CD4-positive, CD25-positive, alpha-beta regulatory T cell (primary cell): ENCODE measurements around the gene FAR2. TPM values are rescaled to one million over a fixed set of nuclear protein-coding genes. Genes with fewer than 3 reads are reported as not detected.

Experiments used
- ATAC-seq, 2 donors: fragments of 150-1000 bp; cut with Tn5 transposase; one replicate each; pipeline ENCODE4 v1.10.0; 2021; ENCODE audit warnings: low read depth in 2 of 2, moderate number of reproducible peaks in 2 of 2, moderate library complexity in 1 of 2
- DNase-seq, 3 donors: peaks; one replicate each; pipeline versions ENCODE4 v3.0.0 to v3.0.0-alpha.2; 2012 to 2022; ENCODE audit warnings: mixed read lengths in 1 of 3
- H3K27ac ChIP-seq: one replicate; pipeline ENCODE4 v1.7.0; 2013; ENCODE audit warnings: mild to moderate bottlenecking, low read length; ENCODE audit not compliant: insufficient read depth, poor library complexity, severe bottlenecking
- H3K27me3 ChIP-seq: one replicate; pipeline ENCODE4 v1.7.0; 2013; ENCODE audit warnings: low read length; ENCODE audit not compliant: control insufficient read depth, insufficient read depth
- H3K36me3 ChIP-seq: one replicate; pipeline ENCODE4 v1.7.0; 2013; ENCODE audit warnings: mild to moderate bottlenecking, low read length, moderate library complexity; ENCODE audit not compliant: control insufficient read depth, insufficient read depth
- H3K4me1 ChIP-seq: 2 replicates; pipeline ENCODE4 v1.7.0; 2013; ENCODE audit warnings: mild to moderate bottlenecking, low read length; ENCODE audit not compliant: insufficient read depth, control insufficient read depth, poor library complexity, severe bottlenecking
- H3K4me3 ChIP-seq: one replicate; pipeline ENCODE4 v1.7.0; 2013; ENCODE audit warnings: low read depth, mild to moderate bottlenecking, low read length, moderate library complexity
- H3K9me3 ChIP-seq, 2 experiments: 1 replicate in 1 of 2; 2 replicates in 1 of 2; pipeline ENCODE4 v1.7.0; 2013; ENCODE audit warnings: low read length in 2 of 2, mild to moderate bottlenecking in 1 of 2, moderate library complexity in 1 of 2; ENCODE audit not compliant: control insufficient read depth in 2 of 2
- H3K27ac Mint-ChIP-seq, 3 donors: one replicate each; pipeline ENCODE4 v1.8.0; 2020 to 2022; ENCODE audit warnings: mild to moderate bottlenecking in 3 of 3, mixed read lengths in 3 of 3, moderate library complexity in 2 of 3
- H3K27me3 Mint-ChIP-seq: one replicate; pipeline ENCODE4 v1.8.0; 2022; ENCODE audit warnings: mild to moderate bottlenecking, mixed read lengths
- H3K36me3 Mint-ChIP-seq: one replicate; pipeline ENCODE4 v1.8.0; 2020; ENCODE audit warnings: mixed read lengths
- H3K4me1 Mint-ChIP-seq, 4 donors: one replicate each; pipeline ENCODE4 v1.8.0; 2020 to 2022; ENCODE audit warnings: mixed read lengths in 4 of 4, mild to moderate bottlenecking in 1 of 4
- H3K4me3 Mint-ChIP-seq, 4 donors: one replicate each; pipeline ENCODE4 v1.8.0; 2020 to 2022; ENCODE audit warnings: mild to moderate bottlenecking in 4 of 4, mixed read lengths in 4 of 4, moderate library complexity in 3 of 4
- H3K9me3 Mint-ChIP-seq, 7 donors: one replicate each; pipeline ENCODE4 v1.8.0; 2020 to 2022; ENCODE audit warnings: mixed read lengths in 7 of 7, mild to moderate bottlenecking in 3 of 7, moderate library complexity in 2 of 7
- polyA plus RNA-seq, 4 donors: library from polyadenylated mRNA; unstranded; fragments of 300-500 nt; fragmentation: Illumina TruSeq; gene quantifications; one replicate each; pipeline ENCODE4 v1.2.3, GENCODE V29; 2021
- total RNA-seq: library from RNA; stranded (reverse); gene quantifications from one replicate; pipeline ENCODE4 v1.2.3, GENCODE V29; 2022

The FAR2 gene
- total and polyA plus RNA-seq, 5 donors from 2014 or later: 7.4 to 14.6 (median 12.6) TPM

DNA sequence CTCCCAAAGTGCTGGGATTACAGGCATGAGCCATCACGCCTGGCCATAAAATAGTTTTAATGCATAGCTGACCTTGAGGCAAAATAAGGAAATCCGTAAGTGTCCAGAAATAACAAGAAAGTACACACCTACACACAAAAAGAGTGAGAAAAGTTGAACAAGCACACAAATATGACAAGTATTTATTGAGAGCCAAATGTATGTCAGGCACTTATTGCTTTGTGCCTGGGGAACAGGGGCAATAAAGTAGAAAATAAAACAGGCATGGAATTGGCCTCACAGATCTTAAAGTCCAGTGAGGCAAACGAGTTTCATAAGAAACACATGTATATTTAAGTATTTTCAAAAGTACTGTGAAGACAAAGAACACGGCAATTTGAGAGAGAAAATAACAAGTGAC is 128.2 kb downstream of the FAR2 start:
- H3K4me1 Mint-ChIP-seq: no peaks in the 10 kb centered on the region
- no peak overlapping the region for H3K4me3 Mint-ChIP-seq
- Histone ChIP-seq H3K9me3 (no peaks in the 10 kb centered on the region), H3K36me3 (no peaks in the 10 kb centered on the region), H3K4me3 (no peak overlapping the region), H3K27ac (no peak overlapping the region), H3K27me3 (no peaks in the 10 kb centered on the region), H3K4me1 (no peaks in the 10 kb centered on the region)
- ATAC-seq: no peak
- peaks cover 0 to 2% (median 0%) of the 10 kb centered on the region in 7 donors for H3K9me3 Mint-ChIP-seq
- H3K36me3 Mint-ChIP-seq: no peaks in the 10 kb centered on the region
- no peak for DNase-seq
- H3K27me3 Mint-ChIP-seq: no peaks in the 10 kb centered on the region
- H3K27ac Mint-ChIP-seq: no peak overlapping the region

DNA sequence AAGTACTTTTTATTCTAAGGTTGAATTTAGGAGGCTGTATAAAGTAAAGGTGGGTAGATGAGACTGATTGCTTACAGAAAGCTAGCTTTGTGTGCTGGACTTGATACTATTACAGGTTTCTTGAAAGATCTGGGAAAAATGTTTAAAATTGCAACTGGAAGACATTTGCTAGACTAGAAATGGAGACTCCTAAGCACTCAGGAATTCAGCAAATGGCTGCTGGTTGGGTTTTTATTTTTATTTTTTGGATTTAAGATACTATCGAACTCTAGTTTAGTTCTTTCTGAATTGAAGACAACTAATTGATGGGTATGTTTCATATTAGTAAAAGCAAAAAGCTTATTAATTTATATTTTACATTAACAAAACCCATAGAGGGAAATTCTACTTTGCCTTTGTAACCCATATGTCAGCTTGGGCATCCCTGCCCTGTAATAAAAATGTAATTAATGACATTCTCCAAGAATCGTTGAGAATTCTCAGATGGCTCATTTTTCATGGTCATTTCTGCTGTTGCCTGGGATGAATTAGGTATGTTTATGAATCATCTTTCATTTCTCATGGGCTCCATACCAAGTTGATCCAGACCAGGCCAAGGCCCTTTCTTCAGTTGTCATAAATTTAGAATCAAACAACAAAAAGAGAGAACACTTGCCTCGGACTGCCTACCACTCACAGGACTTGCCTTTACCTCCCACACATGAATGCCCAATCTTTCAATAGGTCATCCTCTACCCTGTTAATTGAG is 129.8 kb downstream of the FAR2 start:
- H3K4me1 ChIP-seq: no peaks in the 10 kb centered on the region
- peaks cover 0 to 2% (median 0%) of the 10 kb centered on the region in 7 donors for H3K9me3 Mint-ChIP-seq
- H3K27ac Mint-ChIP-seq: no peak overlapping the region
- DNase-seq (no peak), ATAC-seq (no peak)
- H3K27me3 Mint-ChIP-seq: no peaks in the 10 kb centered on the region
- no peaks in the 10 kb centered on the region for H3K27me3 ChIP-seq
- no peaks in the 10 kb centered on the region for H3K9me3 ChIP-seq
- H3K4me3 ChIP-seq: no peak overlapping the region
- no peak overlapping the region for H3K27ac ChIP-seq
- H3K36me3 ChIP-seq: no peaks in the 10 kb centered on the region
- peaks cover under 1% of the 10 kb centered on the region for H3K36me3 Mint-ChIP-seq
- H3K4me1 Mint-ChIP-seq: peaks cover 0 to 4% (median 0%) of the 10 kb centered on the region in 4 donors
- no peak overlapping the region for H3K4me3 Mint-ChIP-seq

DNA sequence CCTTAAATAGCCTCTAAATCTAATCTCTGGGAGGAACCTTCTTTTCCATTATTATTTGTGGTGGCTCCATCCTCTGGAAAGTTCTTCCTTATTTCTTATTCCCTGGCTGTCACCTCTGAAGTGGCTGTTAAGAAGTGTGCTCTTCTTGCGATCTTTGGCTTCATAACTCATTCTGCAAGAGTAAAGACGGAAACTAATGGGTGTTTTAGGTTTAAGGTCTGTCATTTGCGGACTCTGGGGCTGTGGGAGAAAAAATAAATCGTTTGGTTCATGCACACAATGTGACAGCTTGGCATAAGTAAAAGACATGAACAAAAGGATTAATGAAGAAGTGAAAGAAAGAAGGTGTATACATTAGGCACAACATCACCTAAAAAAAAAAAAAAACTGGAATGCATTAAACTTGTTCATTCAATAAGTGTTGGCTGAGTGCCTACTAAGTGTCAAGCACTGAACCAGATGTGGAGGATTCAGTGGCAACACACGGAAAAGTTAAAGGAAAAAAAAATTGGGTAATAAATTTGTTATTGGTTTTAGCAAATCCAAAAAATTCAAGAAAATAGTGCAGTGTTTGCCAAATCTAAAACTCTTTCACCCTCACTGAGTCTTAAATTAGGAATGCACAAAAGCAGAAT is 132.4 kb downstream of the FAR2 start:
- Mint-ChIP-seq H3K9me3 (peaks cover 0 to 2% (median 0%) of the 10 kb centered on the region in 7 donors), H3K36me3 (peaks cover 8% of the 10 kb centered on the region), H3K4me1 (peaks cover 0 to 4% (median 0%) of the 10 kb centered on the region in 4 donors), H3K27me3 (no peaks in the 10 kb centered on the region), H3K27ac (no peak overlapping the region), H3K4me3 (no peak overlapping the region)
- Histone ChIP-seq H3K4me3 (no peak overlapping the region), H3K4me1 (no peaks in the 10 kb centered on the region), H3K36me3 (no peaks in the 10 kb centered on the region), H3K27ac (no peak overlapping the region), H3K9me3 (no peaks in the 10 kb centered on the region), H3K27me3 (no peaks in the 10 kb centered on the region)
- no peak for ATAC-seq
- no peak for DNase-seq

DNA sequence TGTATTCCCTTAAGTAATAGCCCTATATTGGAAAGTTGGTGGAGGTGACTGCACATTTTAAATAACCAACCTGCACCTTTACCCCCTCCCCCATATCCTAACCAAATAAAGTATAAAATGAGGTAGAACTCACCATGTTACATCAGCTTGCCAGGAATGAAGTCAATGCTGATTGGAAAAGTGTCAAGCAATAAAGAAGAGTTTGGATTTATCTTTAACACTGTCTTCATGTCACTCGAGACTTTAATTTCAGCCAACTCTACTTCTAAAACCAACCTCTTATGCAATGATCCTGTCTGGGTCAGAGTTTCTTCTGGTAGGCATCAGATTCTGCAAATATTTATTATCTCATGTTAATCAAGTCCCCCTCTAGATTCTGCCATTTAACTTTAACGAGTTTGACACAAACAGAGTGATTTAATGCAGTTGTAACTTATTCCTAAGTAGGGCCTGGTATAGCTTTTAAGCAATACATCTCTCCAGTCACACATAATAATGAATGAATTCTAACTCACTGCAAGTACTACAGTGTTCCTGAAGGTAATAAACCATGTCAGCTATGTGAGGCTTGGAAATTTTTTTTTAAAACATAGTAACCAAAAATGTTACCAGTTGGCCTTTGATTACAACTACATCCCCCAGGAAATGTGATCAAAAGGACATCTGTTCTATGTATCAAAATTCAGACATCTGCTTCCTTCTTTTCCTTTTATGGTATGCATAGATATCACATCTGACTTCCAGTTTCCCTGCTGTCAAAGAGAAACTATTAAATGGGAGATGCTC is 133.1 kb downstream of the FAR2 start:
- Histone ChIP-seq H3K4me3 (no peak overlapping the region), H3K27me3 (no peaks in the 10 kb centered on the region), H3K27ac (no peak overlapping the region), H3K4me1 (no peaks in the 10 kb centered on the region), H3K9me3 (no peaks in the 10 kb centered on the region), H3K36me3 (no peaks in the 10 kb centered on the region)
- Mint-ChIP-seq H3K9me3 (peaks cover 0 to 2% (median 0%) of the 10 kb centered on the region in 7 donors), H3K4me3 (no peak overlapping the region), H3K36me3 (peaks cover 8% of the 10 kb centered on the region), H3K27ac (peak overlapping the region in 1 of 3 donors; percentile 71), H3K27me3 (no peaks in the 10 kb centered on the region), H3K4me1 (peaks cover 0 to 4% (median 0%) of the 10 kb centered on the region in 4 donors)
- ATAC-seq (no peak), DNase-seq (no peak)

DNA sequence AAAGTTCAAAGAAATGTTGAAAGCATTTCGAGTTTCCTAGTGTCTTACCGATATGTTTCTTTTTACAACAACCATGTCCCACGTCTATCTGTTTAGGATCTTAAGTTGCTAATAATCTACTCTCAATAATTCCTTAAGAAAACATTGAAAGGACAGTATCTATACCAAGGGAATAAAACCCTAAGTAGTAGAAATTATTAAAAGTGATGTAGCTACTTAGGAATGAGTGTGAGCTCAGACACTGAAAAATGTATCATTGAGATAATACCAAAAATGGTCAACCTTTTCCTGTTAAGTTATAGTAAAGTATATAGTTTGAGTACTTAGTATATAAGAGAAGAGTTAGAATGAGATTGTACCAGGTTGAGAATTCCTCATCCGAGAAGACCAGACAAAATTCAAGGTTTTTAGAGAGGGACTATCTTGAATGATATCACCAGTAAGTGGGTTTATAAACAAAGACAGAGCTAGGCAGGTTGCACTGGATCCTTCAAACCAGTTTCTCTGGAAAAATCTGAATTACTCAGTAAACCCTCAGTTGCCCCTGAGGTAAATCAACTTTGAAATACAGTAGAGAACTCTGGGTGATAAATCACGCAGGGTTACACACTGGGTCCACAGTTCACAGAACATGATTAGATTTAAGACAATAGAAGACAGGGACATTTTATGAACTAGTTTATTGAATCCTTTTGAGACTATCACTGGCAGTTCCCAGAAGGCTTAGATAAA is 135.1 kb downstream of the FAR2 start:
- H3K27ac Mint-ChIP-seq: no peak overlapping the region
- H3K36me3 ChIP-seq: no peaks in the 10 kb centered on the region
- no peaks in the 10 kb centered on the region for H3K27me3 Mint-ChIP-seq
- H3K9me3 ChIP-seq: no peaks in the 10 kb centered on the region
- H3K27ac ChIP-seq: no peak overlapping the region
- H3K9me3 Mint-ChIP-seq: peaks cover 0 to 2% (median 0%) of the 10 kb centered on the region in 7 donors
- H3K4me1 ChIP-seq: no peaks in the 10 kb centered on the region
- no peak for DNase-seq
- H3K4me3 Mint-ChIP-seq: no peak overlapping the region
- H3K4me1 Mint-ChIP-seq: peaks cover 0 to 4% (median 0%) of the 10 kb centered on the region in 4 donors
- no peak for ATAC-seq
- no peaks in the 10 kb centered on the region for H3K27me3 ChIP-seq
- H3K4me3 ChIP-seq: no peak overlapping the region
- peaks cover 8% of the 10 kb centered on the region for H3K36me3 Mint-ChIP-seq

DNA sequence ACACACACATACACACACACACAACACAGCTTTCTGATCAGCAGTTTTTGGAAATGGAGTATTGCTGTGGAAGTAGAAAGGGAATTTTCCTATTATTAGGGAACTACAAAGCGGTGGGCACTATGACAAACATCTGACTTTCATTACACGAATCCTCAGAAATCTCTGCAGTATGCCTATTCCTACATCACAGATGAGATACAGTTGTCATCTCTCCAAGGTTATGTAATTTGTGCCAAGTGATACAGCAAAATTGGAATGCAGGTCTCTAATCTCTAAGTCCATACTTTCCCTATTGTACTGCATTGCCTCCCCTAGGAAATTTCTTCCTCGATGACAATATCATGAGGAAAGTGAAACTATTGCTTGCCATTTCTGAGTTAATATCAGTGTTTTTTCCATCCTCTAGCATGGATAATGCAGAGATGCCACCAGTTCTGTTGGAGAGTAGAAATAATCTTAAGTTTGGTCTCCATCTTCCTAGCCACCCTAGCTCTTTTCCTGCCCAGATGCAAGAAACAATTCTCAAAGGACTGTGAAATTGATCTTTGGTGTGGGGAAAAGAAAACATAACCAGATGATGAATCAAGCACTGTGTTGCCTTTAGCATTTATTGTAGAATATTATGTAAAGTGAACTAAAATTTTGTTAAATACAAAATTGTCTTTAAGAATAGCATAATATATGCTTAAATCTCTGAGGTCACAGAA is 137.2 kb downstream of the FAR2 start:
- Mint-ChIP-seq H3K36me3 (peaks cover 13% of the 10 kb centered on the region), H3K9me3 (peaks cover 0 to 4% (median 2%) of the 10 kb centered on the region in 7 donors), H3K4me3 (no peak overlapping the region), H3K4me1 (peaks cover 0 to 8% (median 0%) of the 10 kb centered on the region in 4 donors), H3K27ac (no peak overlapping the region), H3K27me3 (no peaks in the 10 kb centered on the region)
- no peak for DNase-seq
- no peaks in the 10 kb centered on the region for H3K27me3 ChIP-seq
- ATAC-seq: no peak
- no peaks in the 10 kb centered on the region for H3K4me1 ChIP-seq
- H3K27ac ChIP-seq: no peak overlapping the region
- H3K36me3 ChIP-seq: no peaks in the 10 kb centered on the region
- H3K9me3 ChIP-seq: no peaks in the 10 kb centered on the region
- no peak overlapping the region for H3K4me3 ChIP-seq

DNA sequence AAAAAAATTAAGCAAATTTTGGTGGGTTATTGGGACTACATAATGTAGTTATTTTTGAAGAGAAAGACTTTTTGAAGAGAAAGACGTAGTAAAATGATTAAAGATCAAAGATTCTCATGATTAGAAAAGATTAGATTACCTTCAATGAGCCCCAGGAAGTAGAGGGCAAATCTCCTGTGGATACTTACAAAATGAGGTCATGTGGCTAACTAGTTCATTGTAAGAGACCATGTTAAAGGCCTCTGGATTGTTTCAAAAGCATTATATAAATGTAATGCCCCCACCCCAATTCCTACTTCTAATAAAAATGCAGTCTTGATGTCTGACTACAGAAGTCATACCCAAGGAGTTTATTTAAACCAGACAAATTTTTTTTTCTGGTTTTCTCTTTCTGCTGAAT is 138.5 kb downstream of the FAR2 start:
- no peaks in the 10 kb centered on the region for H3K27me3 Mint-ChIP-seq
- no peaks in the 10 kb centered on the region for H3K4me1 ChIP-seq
- ATAC-seq: no peak

More for the DNA sequence above, 138.5 kb downstream of the FAR2 start:
- DNase-seq: no peak
- H3K9me3 Mint-ChIP-seq: peaks cover 0 to 4% (median 3%) of the 10 kb centered on the region in 7 donors
- no peak overlapping the region for H3K27ac ChIP-seq
- peaks cover 13% of the 10 kb centered on the region for H3K36me3 Mint-ChIP-seq
- H3K9me3 ChIP-seq: no peaks in the 10 kb centered on the region
- H3K4me3 ChIP-seq: no peak overlapping the region
- no peak overlapping the region for H3K4me3 Mint-ChIP-seq
- H3K36me3 ChIP-seq: no peaks in the 10 kb centered on the region
- H3K4me1 Mint-ChIP-seq: peaks cover 0 to 4% (median 0%) of the 10 kb centered on the region in 4 donors
- H3K27me3 ChIP-seq: no peaks in the 10 kb centered on the region
- no peak overlapping the region for H3K27ac Mint-ChIP-seq
